Glutamatergic neuron (in vitro differentiated cells): ENCODE measurements around the gene CHPT1. TPM values are rescaled to one million over a fixed set of nuclear protein-coding genes. Genes with fewer than 3 reads are reported as not detected.

ENCODE experiments used
- DNase-seq: peaks from one replicate; pipeline ENCODE4 v3.0.0; 2022
- H3K27ac Mint-ChIP-seq: one replicate; pipeline ENCODE4 v1.8.0; 2020; ENCODE audit warnings: mild to moderate bottlenecking, mixed read lengths, inconsistent platforms; ENCODE audit not compliant: unreplicated experiment
- H3K27me3 Mint-ChIP-seq: one replicate; pipeline ENCODE4 v1.8.0; 2020; ENCODE audit warnings: mild to moderate bottlenecking, moderate library complexity, mixed read lengths, inconsistent platforms; ENCODE audit not compliant: unreplicated experiment
- H3K36me3 Mint-ChIP-seq: one replicate; pipeline ENCODE4 v1.8.0; 2020; ENCODE audit warnings: mild to moderate bottlenecking, mixed read lengths, inconsistent platforms; ENCODE audit not compliant: unreplicated experiment
- H3K4me1 Mint-ChIP-seq: one replicate; pipeline ENCODE4 v1.8.0; 2020; ENCODE audit warnings: mild to moderate bottlenecking, low read depth, mixed read lengths, inconsistent platforms; ENCODE audit not compliant: unreplicated experiment
- H3K4me3 Mint-ChIP-seq: one replicate; pipeline ENCODE4 v1.8.0; 2020; ENCODE audit warnings: mild to moderate bottlenecking, mixed read lengths, inconsistent platforms; ENCODE audit not compliant: unreplicated experiment
- H3K9me3 Mint-ChIP-seq: one replicate; pipeline ENCODE4 v1.8.0; 2020; ENCODE audit warnings: mild to moderate bottlenecking, moderate library complexity, mixed read lengths, inconsistent platforms; ENCODE audit not compliant: unreplicated experiment
- total RNA-seq: library from RNA; stranded (reverse); fragmentation: NEBNext Ultra II Directional; extraction: Animal tissue kit (Norgen Biotek cat#: 25700); gene quantifications from one replicate; pipeline ENCODE4 v1.2.1, GENCODE V29; 2021; ENCODE audit not compliant: unreplicated experiment
- TF ChIP-seq, protein P1 (sequence below): fragments of 200-600 bp; sonication (generic); IDR thresholded peaks from one replicate; pipeline ENCODE4 v1.5.0; 2021; ENCODE audit not compliant: partially characterized antibody, unreplicated experiment

CHPT1 gene
- total RNA-seq, 1 donor from 2014 or later, result 9.2 TPM

DNA sequence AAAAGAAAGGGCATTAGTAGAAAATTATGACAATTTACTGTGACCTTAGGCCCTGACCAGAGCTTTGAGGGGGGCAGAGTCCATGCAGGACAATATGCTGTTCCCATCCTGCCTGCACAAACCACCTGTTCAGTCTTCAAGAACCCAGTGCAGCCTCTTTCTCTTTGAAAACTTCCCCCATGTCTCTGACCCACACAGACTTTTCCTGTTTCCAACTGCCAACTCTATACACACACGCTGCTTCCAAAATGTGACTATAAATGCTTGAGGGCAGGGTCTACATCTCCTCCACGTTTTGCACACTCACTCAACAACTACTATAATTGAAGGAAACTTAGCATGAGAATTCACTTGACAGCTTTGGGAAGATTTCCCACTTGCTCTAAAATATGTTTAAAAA lies 78.4 kb downstream of the CHPT1 start:
- H3K27ac Mint-ChIP-seq, result no peak overlapping the region
- no peaks in the 10 kb centered on the region for H3K9me3 Mint-ChIP-seq
- H3K27me3 Mint-ChIP-seq, result no peaks in the 10 kb centered on the region
- H3K4me1 Mint-ChIP-seq, result no peaks in the 10 kb centered on the region
- H3K4me3 Mint-ChIP-seq, result no peak overlapping the region
- no peak for DNase-seq
- no peaks in the 10 kb centered on the region for H3K36me3 Mint-ChIP-seq
- TF ChIP-seq, protein P1, sequence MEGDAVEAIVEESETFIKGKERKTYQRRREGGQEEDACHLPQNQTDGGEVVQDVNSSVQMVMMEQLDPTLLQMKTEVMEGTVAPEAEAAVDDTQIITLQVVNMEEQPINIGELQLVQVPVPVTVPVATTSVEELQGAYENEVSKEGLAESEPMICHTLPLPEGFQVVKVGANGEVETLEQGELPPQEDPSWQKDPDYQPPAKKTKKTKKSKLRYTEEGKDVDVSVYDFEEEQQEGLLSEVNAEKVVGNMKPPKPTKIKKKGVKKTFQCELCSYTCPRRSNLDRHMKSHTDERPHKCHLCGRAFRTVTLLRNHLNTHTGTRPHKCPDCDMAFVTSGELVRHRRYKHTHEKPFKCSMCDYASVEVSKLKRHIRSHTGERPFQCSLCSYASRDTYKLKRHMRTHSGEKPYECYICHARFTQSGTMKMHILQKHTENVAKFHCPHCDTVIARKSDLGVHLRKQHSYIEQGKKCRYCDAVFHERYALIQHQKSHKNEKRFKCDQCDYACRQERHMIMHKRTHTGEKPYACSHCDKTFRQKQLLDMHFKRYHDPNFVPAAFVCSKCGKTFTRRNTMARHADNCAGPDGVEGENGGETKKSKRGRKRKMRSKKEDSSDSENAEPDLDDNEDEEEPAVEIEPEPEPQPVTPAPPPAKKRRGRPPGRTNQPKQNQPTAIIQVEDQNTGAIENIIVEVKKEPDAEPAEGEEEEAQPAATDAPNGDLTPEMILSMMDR, result no peak

DNA sequence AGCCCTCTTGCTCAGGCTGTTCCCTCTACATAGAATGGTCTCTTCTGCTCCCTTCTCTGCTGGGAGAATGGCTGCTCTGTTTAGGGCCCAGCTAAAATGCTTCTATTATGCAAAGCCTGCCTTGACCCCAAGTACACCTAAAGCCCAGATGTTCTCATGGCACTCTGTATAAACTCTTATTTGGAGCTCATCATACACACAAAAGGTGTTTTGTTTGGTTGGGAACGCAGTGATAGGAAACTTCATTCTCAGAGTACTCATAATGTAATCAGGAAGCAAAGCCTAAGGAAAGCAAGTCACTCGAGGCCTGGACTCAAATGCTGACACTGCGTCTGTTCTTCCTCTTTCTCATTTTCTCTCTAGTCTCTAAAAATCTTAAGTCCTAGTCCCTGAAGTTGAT lies 80.0 kb downstream of the CHPT1 start:
- Mint-ChIP-seq H3K27ac (no peak overlapping the region), H3K4me3 (no peak overlapping the region), H3K27me3 (peaks cover 1% of the 10 kb centered on the region), H3K4me1 (no peaks in the 10 kb centered on the region), H3K9me3 (no peaks in the 10 kb centered on the region), H3K36me3 (no peaks in the 10 kb centered on the region)
- TF ChIP-seq, protein P1, result no peak
- DNase-seq, result no peak

DNA sequence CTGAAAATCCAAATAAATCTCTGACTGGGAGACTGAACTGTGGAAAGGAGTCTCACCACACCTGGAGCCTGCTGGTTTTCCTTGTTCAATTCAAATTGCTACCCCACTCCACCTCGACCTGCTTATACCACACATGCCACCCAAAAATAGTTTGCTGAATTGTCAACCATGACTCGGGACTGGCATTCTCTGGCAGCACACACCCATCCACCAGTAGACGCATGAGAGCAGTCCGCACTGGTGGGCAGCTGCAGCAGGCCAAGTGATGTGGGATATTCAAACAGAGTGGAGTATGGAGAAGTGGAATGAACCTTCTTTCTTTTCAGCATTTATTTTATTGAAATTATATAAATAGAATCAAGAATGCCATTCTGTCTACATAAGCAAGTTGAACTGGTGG lies 80.5 kb downstream of the CHPT1 start:
- no peak for DNase-seq
- Mint-ChIP-seq H3K36me3 (no peaks in the 10 kb centered on the region), H3K27me3 (peaks cover 2% of the 10 kb centered on the region), H3K4me3 (no peak overlapping the region), H3K9me3 (no peaks in the 10 kb centered on the region), H3K27ac (no peak overlapping the region), H3K4me1 (peaks cover 2% of the 10 kb centered on the region)
- TF ChIP-seq, protein P1, result no peak

Other genes with a start within 250 kb of the CHPT1 start
- not detected for gene SPIC, start 222.3 kb upstream of the CHPT1 start, total RNA-seq
- gene MYBPC1, start 102.7 kb upstream of the CHPT1 start, total RNA-seq, result not detected
- gene SYCP3, start 41.8 kb downstream of the CHPT1 start, total RNA-seq, result not detected
- gene GNPTAB, start 133.3 kb downstream of the CHPT1 start, total RNA-seq, result 20.6 TPM
- 0.83 TPM for gene DRAM1, start 179.9 kb downstream of the CHPT1 start, total RNA-seq